ENCODE data around the gene PCDHGA1.

DNA sequence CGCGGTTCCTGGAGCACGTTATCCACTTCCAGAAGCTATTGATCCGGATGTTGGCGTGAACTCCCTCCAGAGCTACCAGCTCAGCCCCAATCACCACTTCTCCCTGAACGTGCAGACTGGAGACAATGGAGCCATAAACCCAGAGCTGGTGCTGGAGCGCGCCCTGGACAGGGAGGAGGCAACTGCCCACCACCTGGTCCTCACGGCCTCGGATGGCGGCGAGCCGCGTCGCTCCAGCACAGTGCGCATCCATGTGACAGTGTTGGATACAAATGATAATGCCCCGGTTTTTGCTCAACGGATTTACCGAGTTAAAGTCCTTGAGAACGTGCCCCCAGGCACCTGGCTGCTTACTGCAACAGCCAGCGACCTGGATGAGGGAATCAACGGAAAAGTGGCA lies 73.1 kb downstream of the PCDHGA1 start:
- TF ChIP-seq, protein P1, sequence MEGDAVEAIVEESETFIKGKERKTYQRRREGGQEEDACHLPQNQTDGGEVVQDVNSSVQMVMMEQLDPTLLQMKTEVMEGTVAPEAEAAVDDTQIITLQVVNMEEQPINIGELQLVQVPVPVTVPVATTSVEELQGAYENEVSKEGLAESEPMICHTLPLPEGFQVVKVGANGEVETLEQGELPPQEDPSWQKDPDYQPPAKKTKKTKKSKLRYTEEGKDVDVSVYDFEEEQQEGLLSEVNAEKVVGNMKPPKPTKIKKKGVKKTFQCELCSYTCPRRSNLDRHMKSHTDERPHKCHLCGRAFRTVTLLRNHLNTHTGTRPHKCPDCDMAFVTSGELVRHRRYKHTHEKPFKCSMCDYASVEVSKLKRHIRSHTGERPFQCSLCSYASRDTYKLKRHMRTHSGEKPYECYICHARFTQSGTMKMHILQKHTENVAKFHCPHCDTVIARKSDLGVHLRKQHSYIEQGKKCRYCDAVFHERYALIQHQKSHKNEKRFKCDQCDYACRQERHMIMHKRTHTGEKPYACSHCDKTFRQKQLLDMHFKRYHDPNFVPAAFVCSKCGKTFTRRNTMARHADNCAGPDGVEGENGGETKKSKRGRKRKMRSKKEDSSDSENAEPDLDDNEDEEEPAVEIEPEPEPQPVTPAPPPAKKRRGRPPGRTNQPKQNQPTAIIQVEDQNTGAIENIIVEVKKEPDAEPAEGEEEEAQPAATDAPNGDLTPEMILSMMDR (IDR thresholded peaks at IDR 0.05), result no peak
- no peak for TF ChIP-seq POLR2A (IDR thresholded peaks at IDR 0.05)
- no peak for TF ChIP-seq POLR2AphosphoS5 (IDR thresholded peaks at IDR 0.05)
